Peyer's patch (tissue), 4 donors: Measurements from ENCODE around the gene STK36. TPM values are rescaled to one million over a fixed set of nuclear protein-coding genes. Genes with fewer than 3 reads are reported as not detected.
"Not testable (repeated sequence)": the region's sequence is repeated elsewhere in the genome, so short reads cannot be mapped to it uniquely, and the experiment has no call there.

Experiments used
- DNase-seq, 3 donors: peaks; one replicate each; pipeline ENCODE4 v3.0.0-alpha.2; 2017 to 2019
- H3K27ac ChIP-seq, 4 donors: fragments of 200-600 bp; sonication (generic); one replicate each; pipeline ENCODE4 v1.5.1; 2016 to 2019
- H3K27me3 ChIP-seq, 2 donors: fragments of 200-600 bp; sonication (generic); one replicate each; pipeline ENCODE4 v1.5.1; 2019
- H3K36me3 ChIP-seq, 3 donors: fragments of 200-600 bp; sonication (generic); one replicate each; pipeline ENCODE4 v1.5.1; 2016 to 2019
- H3K4me1 ChIP-seq, 4 donors: fragments of 200-600 bp; sonication (generic); one replicate each; pipeline ENCODE4 v1.5.1; 2016 to 2019
- H3K4me3 ChIP-seq, 4 donors: fragments of 200-600 bp; sonication (generic); 1 replicate in 3 of 4; 2 replicates in 1 of 4; pipeline ENCODE4 v1.5.1; 2016 to 2019; ENCODE audit warnings: mild to moderate bottlenecking in 1 of 4
- H3K9me3 ChIP-seq, 4 donors: fragments of 200-600 bp; sonication (generic); one replicate each; pipeline ENCODE4 v1.5.1; 2016 to 2019; ENCODE audit warnings: mild to moderate bottlenecking in 1 of 4
- POLR2A ChIP-seq, 2 donors: fragments of 450-650 bp; IDR thresholded peaks; one replicate each; pipeline ENCODE4 v1.5.1; 2017; ENCODE audit warnings: antibody characterized with exemption in 2 of 2, mild to moderate bottlenecking in 2 of 2, moderate library complexity in 2 of 2
- total RNA-seq, 4 donors: library from RNA; depleted of rRNA; stranded (reverse); fragments of >200 nt; gene quantifications; one replicate each; pipeline ENCODE4 v1.1.0, GENCODE V29; 2016
- TF ChIP-seq, protein P1 (sequence below), 6 experiments: fragments of 450-650 bp in 4 of 6; fragments of 200-600 bp in 2 of 6; sonication (generic) in 1 of 6; IDR thresholded peaks; one replicate each; pipeline ENCODE4 v1.5.1; 2017 to 2019; ENCODE audit warnings: antibody characterized with exemption in 6 of 6, mild to moderate bottlenecking in 3 of 6, moderate library complexity in 1 of 6

Gene STK36
- total RNA-seq, 4 donors from 2014 or later = 25.6 to 82.7 (median 63.6) TPM

DNA sequence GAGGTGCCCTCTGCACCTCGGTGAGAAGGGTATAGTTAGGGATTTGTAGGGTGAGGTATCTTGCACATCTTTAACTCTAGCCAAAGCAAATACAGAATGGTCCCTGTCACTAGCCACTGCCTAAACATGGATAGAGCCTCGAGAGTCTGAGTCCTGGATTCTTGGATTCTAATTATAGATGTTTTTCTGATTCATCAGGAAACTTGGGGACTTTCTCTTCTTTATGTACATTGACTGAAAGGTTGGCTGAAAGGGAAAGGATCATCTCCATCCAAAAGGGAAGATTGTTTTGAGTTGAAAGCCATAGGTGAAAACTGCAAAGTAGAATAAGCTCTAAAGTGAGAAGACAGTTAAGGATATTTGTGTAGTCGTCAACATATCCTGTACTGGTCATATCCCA, 8.2 kb downstream of the STK36 start:
- Histone ChIP-seq H3K36me3 (peaks cover 0 to 22% (median 0%) of the 10 kb centered on the region in 3 donors), H3K27me3 (no peaks in the 10 kb centered on the region), H3K4me1 (no peaks in the 10 kb centered on the region), H3K9me3 (no peaks in the 10 kb centered on the region), H3K27ac (no peak overlapping the region), H3K4me3 (no peak overlapping the region)
- DNase-seq = no peak
- no peak for TF ChIP-seq POLR2A (IDR thresholded peaks at IDR 0.05)
- TF ChIP-seq, protein P1, sequence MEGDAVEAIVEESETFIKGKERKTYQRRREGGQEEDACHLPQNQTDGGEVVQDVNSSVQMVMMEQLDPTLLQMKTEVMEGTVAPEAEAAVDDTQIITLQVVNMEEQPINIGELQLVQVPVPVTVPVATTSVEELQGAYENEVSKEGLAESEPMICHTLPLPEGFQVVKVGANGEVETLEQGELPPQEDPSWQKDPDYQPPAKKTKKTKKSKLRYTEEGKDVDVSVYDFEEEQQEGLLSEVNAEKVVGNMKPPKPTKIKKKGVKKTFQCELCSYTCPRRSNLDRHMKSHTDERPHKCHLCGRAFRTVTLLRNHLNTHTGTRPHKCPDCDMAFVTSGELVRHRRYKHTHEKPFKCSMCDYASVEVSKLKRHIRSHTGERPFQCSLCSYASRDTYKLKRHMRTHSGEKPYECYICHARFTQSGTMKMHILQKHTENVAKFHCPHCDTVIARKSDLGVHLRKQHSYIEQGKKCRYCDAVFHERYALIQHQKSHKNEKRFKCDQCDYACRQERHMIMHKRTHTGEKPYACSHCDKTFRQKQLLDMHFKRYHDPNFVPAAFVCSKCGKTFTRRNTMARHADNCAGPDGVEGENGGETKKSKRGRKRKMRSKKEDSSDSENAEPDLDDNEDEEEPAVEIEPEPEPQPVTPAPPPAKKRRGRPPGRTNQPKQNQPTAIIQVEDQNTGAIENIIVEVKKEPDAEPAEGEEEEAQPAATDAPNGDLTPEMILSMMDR (IDR thresholded peaks at IDR 0.05) = no peak

DNA sequence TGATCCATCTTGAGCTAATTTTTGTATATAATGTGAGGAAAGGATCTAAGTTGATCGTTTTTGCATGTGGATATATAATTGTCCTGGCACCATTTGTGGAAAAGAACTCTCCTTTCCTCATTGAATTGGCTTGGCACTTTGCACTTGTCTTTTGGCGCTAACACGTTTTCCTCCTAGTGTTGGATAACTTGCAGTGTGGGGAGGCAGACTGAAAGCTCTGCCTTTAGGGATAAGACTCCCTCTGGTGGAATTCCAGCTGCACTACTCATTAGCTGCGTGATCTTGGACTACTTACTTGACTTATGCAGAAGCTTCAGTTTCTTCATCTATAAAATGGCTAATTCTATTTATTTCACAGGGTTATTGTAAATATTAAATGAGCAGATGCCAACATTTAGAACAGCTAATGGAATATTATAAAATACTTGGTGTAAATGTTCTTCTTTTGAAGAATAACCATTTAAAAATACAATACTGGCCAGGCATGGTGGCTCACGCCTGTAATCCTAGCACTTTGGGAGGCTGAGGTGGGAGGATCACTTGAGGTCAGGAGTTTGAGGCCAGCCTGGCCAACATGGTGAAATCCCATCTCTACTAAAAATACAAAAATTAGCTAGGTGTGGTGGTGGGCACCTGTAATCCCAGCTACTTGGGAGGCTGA, 15.6 kb downstream of the STK36 start:
- not testable (repeated sequence) for H3K27ac ChIP-seq, H3K4me3 ChIP-seq, H3K4me1 ChIP-seq, H3K9me3 ChIP-seq, H3K27me3 ChIP-seq
- DNase-seq = peak in 2 of 3 donors; percentile 25 to 76
- TF ChIP-seq, protein P1 (IDR thresholded peaks at IDR 0.05) = peak; percentile 21 to 92 (median 72)
- peaks cover 0 to 22% (median 0%) of the 10 kb centered on the region in 3 donors for H3K36me3 ChIP-seq

GRCh38 chr2:218691234-218691633, 19.3 kb downstream of the STK36 start:
- peaks cover 0 to 30% (median 0%) of the 10 kb centered on the region in 3 donors for H3K36me3 ChIP-seq
- no peaks in the 10 kb centered on the region for H3K9me3 ChIP-seq
- no peaks in the 10 kb centered on the region for H3K27me3 ChIP-seq
- no peaks in the 10 kb centered on the region for H3K4me1 ChIP-seq
- TF ChIP-seq POLR2A (IDR thresholded peaks at IDR 0.05) = no peak
- TF ChIP-seq, protein P1 (IDR thresholded peaks at IDR 0.05) = no peak
- no peak for DNase-seq
- H3K27ac ChIP-seq = no peak overlapping the region
- no peak overlapping the region for H3K4me3 ChIP-seq

DNA sequence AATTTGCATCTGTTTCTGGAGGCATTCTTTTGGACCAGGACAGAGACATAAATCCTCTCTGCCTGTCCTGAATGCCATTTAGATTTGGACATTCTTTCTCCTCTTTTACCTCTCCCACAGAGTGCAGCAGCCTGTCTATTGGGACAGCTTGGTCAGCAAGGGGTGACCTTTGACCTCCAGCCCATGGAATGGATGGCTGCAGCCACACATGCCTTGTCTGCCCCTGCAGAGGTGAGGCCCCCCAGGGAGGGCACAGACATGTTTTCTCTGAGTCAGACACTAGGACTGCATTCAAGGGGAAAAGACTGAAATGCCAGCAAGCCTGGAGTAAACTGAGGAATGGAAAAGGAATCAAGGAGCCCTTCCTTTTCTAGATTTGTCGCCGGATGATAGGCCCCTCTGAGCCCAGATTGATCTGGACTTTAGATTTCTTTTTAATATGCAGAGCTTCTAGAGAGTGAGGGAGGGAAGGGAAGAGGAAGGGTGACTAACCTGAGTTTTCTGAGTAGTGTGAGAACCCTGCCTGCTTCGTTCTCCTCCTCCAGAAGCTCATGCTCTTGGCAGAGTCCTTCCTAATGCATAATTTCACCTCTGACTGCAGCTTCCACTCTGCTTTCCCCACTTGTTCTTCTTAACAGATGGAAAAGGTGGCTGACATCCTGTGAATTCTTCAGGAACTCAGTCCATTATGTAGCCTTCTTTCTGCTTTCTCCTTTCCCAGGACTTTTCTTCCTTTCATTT, 22.7 kb downstream of the STK36 start:
- peaks cover 0 to 35% (median 0%) of the 10 kb centered on the region in 3 donors for H3K36me3 ChIP-seq

DNA sequence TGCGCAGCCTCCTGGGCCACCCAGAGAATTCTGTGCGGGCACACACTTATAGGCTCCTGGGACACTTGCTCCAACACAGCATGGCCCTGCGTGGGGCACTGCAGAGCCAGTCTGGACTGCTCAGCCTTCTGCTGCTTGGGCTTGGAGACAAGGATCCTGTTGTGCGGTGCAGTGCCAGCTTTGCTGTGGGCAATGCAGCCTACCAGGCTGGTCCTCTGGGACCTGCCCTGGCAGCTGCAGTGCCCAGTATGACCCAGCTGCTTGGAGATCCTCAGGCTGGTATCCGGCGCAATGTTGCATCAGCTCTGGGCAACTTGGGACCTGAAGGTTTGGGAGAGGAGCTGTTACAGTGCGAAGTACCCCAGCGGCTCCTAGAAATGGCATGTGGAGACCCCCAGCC, 27.0 kb downstream of the STK36 start:
- H3K4me3 ChIP-seq = no peak overlapping the region
- TF ChIP-seq, protein P1 (IDR thresholded peaks at IDR 0.05) = no peak
- TF ChIP-seq POLR2A (IDR thresholded peaks at IDR 0.05) = no peak
- DNase-seq = no peak
- H3K27me3 ChIP-seq = no peaks in the 10 kb centered on the region
- no peak overlapping the region for H3K27ac ChIP-seq
- peaks cover 0 to 14% (median 0%) of the 10 kb centered on the region in 3 donors for H3K36me3 ChIP-seq
- no peaks in the 10 kb centered on the region for H3K9me3 ChIP-seq
- H3K4me1 ChIP-seq = no peaks in the 10 kb centered on the region

More for the DNA sequence above, 22.7 kb downstream of the STK36 start:
- DNase-seq = no peak
- no peaks in the 10 kb centered on the region for H3K27me3 ChIP-seq
- H3K4me3 ChIP-seq = no peak overlapping the region
- H3K4me1 ChIP-seq = no peaks in the 10 kb centered on the region
- no peak overlapping the region for H3K27ac ChIP-seq
- no peak for TF ChIP-seq POLR2A (IDR thresholded peaks at IDR 0.05)
- TF ChIP-seq, protein P1 (IDR thresholded peaks at IDR 0.05) = no peak
- no peaks in the 10 kb centered on the region for H3K9me3 ChIP-seq
